GM18870 (cell line): ENCODE results near the gene RARRES1.

ENCODE experiments used
- ATAC-seq: cut with Tn5 transposase; IDR thresholded peaks from one replicate; pipeline ENCODE4 v1.9.1; 2021; ENCODE audit warnings: moderate library complexity; ENCODE audit not compliant: unreplicated experiment

Gene RARRES1

GRCh38 chr3:158731938-158732855 lies at the start of gene RARRES1:
Gene RARRES1, minus strand, starts transcription at chr3:158732457. Its CDS starts 42 bp downstream, at chr3:158732415.
- ATAC-seq, result peak; percentile 40

GRCh38 chr3:158781849-158782248 lies 49.6 kb upstream of the RARRES1 start:
- ATAC-seq, result no peak

- no peak for ATAC-seq
These were observed 48.9 kb upstream of the RARRES1 start for GRCh38 chr3:158781191-158781590.

- no peak for ATAC-seq
These were observed 48.5 kb upstream of the RARRES1 start for GRCh38 chr3:158780766-158781165.

GRCh38 chr3:158777161-158777873 lies 45.1 kb upstream of the RARRES1 start:
- ATAC-seq, result no peak

GRCh38 chr3:158776531-158776930 lies 44.3 kb upstream of the RARRES1 start:
- ATAC-seq, result no peak

GRCh38 chr3:158775426-158776410 lies 43.5 kb upstream of the RARRES1 start:
- ATAC-seq, result peak; percentile 63

GRCh38 chr3:158774965-158775364 lies 42.7 kb upstream of the RARRES1 start:
- no peak for ATAC-seq

- ATAC-seq, result no peak
These were observed 41.9 kb upstream of the RARRES1 start for GRCh38 chr3:158773845-158774830.

GRCh38 chr3:158773166-158773565 lies 40.9 kb upstream of the RARRES1 start:
- ATAC-seq, result no peak

- no peak for ATAC-seq
These were observed 39.7 kb upstream of the RARRES1 start for GRCh38 chr3:158771982-158772381.

- no peak for ATAC-seq
These were observed 39.3 kb upstream of the RARRES1 start for GRCh38 chr3:158771577-158771976.

GRCh38 chr3:158770741-158771350 lies 38.6 kb upstream of the RARRES1 start:
- no peak for ATAC-seq

GRCh38 chr3:158769952-158770740 lies 37.9 kb upstream of the RARRES1 start:
- no peak for ATAC-seq

GRCh38 chr3:158769549-158769948 lies 37.3 kb upstream of the RARRES1 start:
- ATAC-seq, result no peak

- ATAC-seq, result no peak
These were observed 36.8 kb upstream of the RARRES1 start for GRCh38 chr3:158768881-158769543.

GRCh38 chr3:158768361-158768787 lies 36.1 kb upstream of the RARRES1 start:
- ATAC-seq, result no peak

- no peak for ATAC-seq
These were observed 34.1 kb upstream of the RARRES1 start for GRCh38 chr3:158766364-158766763.
